ENCODE results near the gene NRF1. TPM values are rescaled to one million over a fixed set of nuclear protein-coding genes. Genes with fewer than 3 reads are reported as not detected.

The NRF1 gene
- total RNA-seq, 3 donors from 2014 or later, result 13.3 to 21.8 (median 17.4) TPM

- H3K9me3 ChIP-seq, result no peaks in the 10 kb centered on the region
- ATAC-seq (no peak), DNase-seq (no peak)
- no peaks in the 10 kb centered on the region for H3K36me3 ChIP-seq (ENCODE audit: low read depth)
- H3K4me1 ChIP-seq (ENCODE audit: low read depth), result peaks cover under 1% of the 10 kb centered on the region
- intact Hi-C loops (cut with DNase I, micrococcal nuclease), result no loop called here
- no peak overlapping the region for H3K4me3 ChIP-seq
- no peak for TF ChIP-seq CTCF (IDR thresholded peaks at IDR 0.05)
Observed at GRCh38 chr7:129604713-129605437, 6.6 kb upstream of the NRF1 start.

GRCh38 chr7:129605960-129606614 lies 5.4 kb upstream of the NRF1 start:
- TF ChIP-seq CTCF (IDR thresholded peaks at IDR 0.05), result no peak
- Histone ChIP-seq H3K4me1 (ENCODE audit: low read depth) (peaks cover 11% of the 10 kb centered on the region), H3K36me3 (ENCODE audit: low read depth) (no peaks in the 10 kb centered on the region), H3K4me3 (no peak overlapping the region), H3K9me3 (no peaks in the 10 kb centered on the region)
- intact Hi-C loops (cut with DNase I, micrococcal nuclease), result no loop called here
- no peak for ATAC-seq
- no peak for DNase-seq

GRCh38 chr7:129606803-129607202 lies 4.7 kb upstream of the NRF1 start:
- Histone ChIP-seq H3K4me3 (no peak overlapping the region), H3K9me3 (no peaks in the 10 kb centered on the region), H3K36me3 (ENCODE audit: low read depth) (no peaks in the 10 kb centered on the region), H3K4me1 (ENCODE audit: low read depth) (peaks cover 11% of the 10 kb centered on the region)
- intact Hi-C loops (cut with DNase I, micrococcal nuclease), result no loop called here
- DNase-seq (no peak), ATAC-seq (no peak)
- no peak for TF ChIP-seq CTCF (IDR thresholded peaks at IDR 0.05)

GRCh38 chr7:129607471-129608120 lies 3.9 kb upstream of the NRF1 start:
- TF ChIP-seq CTCF (IDR thresholded peaks at IDR 0.05), result no peak
- DNase-seq (peak in 2 of 3 donors; percentile 42 to 60), ATAC-seq (no peak)
- Histone ChIP-seq H3K9me3 (no peaks in the 10 kb centered on the region), H3K4me1 (ENCODE audit: low read depth) (peaks cover 11% of the 10 kb centered on the region), H3K4me3 (no peak overlapping the region), H3K36me3 (ENCODE audit: low read depth) (no peaks in the 10 kb centered on the region)
- intact Hi-C loops (cut with DNase I, micrococcal nuclease), result no loop called here

- Histone ChIP-seq H3K4me1 (ENCODE audit: low read depth) (peaks cover 19% of the 10 kb centered on the region), H3K36me3 (ENCODE audit: low read depth) (no peaks in the 10 kb centered on the region), H3K4me3 (no peak overlapping the region), H3K9me3 (no peaks in the 10 kb centered on the region)
- TF ChIP-seq CTCF (IDR thresholded peaks at IDR 0.05), result no peak
- DNase-seq, result no peak
- intact Hi-C loops (cut with DNase I, micrococcal nuclease), result no loop called here
- ATAC-seq, result no peak
Observed at GRCh38 chr7:129609666-129610065, 1.9 kb upstream of the NRF1 start.

Data from mucosa of descending colon (tissue), 3 donors.